H54 (cell line): Measurements from ENCODE around the gene CBFB.

Source experiments
- DNase-seq: peaks from one replicate; pipeline ENCODE4 v3.0.0; 2011; ENCODE audit warnings: low spot score, mixed read lengths; ENCODE audit not compliant: insufficient read length
- FAIRE-seq: peaks from 3 replicates; lab custom pipeline; 2011; peaks lifted over from hg19 to GRCh38; lab: Jason Lieb, UNC
- POLR2A ChIP-seq: IDR thresholded peaks from 2 replicates; pipeline ENCODE4 v1.6.1; 2011; ENCODE audit warnings: low read depth, mild to moderate bottlenecking, low read length

The CBFB gene

DNA sequence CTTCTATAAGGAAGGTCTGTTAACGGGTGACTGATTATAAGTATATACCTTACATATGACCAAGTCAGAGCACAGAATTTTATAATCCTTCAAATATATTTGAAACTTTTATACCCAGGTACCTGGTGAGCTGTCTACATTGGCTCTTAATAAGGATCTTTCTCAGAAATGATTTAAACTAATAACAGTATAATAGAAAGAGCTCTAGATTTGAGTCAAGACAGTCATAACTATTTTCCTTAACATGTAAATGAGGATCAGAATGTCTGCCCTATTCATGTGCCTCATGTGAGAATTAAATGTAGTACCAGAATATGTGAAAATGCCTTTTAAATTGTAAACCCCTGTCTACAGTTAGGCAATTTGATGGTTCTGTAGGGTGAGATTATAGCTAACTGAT lies 14.5 kb downstream of the CBFB start:
- TF ChIP-seq POLR2A, result no peak
- FAIRE-seq (peak; percentile 58), DNase-seq (no peak)

DNA sequence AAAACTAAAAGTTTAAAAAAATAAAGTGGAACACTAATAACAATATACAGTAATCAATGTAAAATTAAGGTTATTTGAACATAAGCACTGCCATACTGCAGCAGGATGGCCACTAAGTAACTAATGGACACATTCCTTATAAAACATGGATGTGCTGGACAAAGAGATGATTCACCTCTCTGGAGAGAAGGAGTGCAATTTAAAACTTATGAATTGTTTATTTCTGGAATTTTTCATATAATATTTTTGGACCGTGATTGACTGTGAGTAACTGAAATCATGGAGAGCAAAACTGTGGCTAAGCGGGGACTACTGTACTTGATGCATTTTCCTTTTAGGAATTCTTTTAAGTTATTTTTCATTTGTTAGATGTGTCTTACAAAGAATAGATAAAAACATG lies 21.8 kb downstream of the CBFB start:
- FAIRE-seq (no peak), DNase-seq (no peak)
- TF ChIP-seq POLR2A, result no peak

DNA sequence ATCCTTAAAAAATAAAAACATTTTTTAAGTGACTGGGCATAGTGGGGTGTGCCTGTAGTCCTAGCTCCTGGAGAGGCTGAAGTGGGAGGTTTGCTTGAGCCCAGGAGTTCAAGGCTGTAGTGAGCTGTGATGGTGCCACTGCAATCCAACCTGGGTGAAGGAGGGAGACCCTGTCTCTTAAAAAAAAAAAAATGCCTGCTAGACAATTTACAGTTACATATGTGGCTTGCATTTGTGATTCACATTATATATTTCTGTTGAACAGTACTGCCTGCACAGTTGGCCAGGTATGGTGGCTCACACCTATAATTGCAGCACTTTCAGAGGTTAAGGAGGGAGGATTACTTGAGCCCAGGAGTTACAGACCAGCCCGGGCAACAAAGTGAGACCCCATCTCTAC lies 23.4 kb downstream of the CBFB start:
- TF ChIP-seq POLR2A, result no peak
- DNase-seq (no peak), FAIRE-seq (no peak)

DNA sequence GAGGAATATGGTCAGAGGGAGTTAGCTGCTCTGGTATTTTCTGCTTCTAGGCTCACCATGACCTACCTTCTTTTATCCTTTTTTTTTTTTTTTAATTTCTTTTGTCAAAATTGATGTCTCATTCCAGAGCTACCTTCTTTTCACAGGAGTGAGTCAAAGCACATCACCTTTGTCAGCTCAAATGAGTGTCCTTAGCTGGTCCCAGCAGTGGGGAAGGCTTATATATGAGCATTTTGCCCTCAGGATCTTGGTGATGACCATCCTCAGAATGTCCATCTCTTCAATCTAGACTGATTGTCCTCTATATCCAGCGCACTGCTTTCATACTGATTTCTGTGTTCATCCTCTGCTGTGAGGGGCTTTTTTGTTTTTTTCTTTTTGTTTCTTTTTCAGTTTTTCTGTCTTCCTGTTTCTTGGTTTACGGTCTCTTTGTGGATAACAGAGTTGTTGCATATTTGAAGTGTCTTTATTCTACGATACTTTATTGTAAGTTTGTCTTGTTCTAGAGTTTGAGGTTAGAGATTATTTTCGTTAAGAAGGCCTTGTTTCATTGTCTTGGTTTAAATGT lies 24.9 kb downstream of the CBFB start:
- TF ChIP-seq POLR2A, result no peak
- FAIRE-seq (no peak), DNase-seq (no peak)

DNA sequence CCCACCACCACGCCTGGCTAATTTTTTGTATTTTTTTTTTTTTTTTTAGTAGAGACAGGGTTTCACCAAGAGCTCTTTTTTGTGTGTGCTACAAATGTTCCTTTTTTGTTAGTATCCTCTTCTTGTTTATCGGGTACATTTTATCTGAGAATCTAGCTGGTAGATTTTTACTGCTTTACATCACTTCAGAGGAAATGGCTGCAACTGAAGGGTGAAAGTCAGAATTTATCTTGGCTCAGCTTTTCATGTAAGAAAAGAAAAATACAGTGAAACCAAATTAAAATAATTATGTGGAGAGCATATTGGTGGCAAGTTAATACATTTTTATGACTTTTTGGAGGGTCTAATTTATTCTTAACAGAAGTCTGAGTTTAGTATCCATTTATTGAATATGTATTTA lies 26.0 kb downstream of the CBFB start:
- FAIRE-seq (no peak), DNase-seq (no peak)
- TF ChIP-seq POLR2A, result no peak

DNA sequence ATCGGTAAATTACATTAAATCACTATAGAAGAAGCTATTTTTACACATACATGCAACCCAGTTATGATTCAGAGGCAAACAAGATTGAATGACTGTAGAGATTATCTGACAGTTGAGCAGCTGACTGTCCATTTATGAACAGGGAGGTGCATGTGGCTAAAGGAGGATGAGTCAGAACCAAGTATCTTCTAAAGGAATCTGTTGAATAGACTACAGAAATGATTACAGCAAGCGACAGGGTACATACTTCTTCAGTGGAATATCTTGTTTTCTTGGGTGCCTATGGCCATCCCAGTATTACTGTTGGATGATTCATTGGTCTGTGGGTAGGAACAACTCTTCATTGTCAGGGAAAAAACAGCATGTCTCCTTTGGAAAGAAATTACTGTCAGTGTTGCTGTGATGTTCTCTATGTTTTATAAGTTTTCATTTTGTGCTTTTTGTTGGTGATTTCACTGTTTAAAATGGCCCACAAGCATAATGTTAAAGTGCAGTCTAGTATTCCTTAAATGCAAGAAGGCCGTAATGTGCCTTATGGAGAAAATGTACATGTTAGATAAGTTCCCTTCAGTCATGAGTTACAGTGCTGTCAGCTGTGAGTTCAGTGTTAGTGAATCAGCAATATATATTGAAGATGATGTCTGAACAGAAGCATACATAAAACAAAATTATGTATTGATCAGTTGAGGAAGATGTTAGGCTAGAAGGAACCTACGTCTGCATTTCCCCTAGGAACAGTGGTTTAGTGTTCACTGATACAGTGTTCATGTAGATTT lies 27.0 kb downstream of the CBFB start:
- DNase-seq, result peak; percentile 72
- FAIRE-seq, result peak; percentile 100
- TF ChIP-seq POLR2A, result no peak

DNA sequence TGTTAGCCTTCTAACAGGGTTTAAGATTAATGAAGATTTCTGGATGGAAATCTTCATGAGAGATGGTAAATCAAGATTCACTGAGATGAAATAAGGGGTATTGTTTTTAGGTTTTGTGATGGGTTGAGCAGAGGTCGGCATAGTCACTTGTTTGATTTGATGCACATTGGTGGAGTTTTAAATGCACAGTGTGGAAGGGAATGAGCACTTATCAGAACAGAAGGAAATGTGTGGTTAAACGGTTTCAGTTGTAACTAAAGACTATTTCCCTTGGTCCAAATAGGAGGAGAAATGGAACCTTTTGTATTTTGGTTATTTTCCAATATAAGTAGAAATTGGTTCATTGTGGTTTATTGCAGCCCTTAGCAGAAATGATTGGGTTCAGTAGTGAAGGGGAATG lies 34.1 kb downstream of the CBFB start:
- DNase-seq, result no peak
- no peak for FAIRE-seq
- TF ChIP-seq POLR2A, result no peak

DNA sequence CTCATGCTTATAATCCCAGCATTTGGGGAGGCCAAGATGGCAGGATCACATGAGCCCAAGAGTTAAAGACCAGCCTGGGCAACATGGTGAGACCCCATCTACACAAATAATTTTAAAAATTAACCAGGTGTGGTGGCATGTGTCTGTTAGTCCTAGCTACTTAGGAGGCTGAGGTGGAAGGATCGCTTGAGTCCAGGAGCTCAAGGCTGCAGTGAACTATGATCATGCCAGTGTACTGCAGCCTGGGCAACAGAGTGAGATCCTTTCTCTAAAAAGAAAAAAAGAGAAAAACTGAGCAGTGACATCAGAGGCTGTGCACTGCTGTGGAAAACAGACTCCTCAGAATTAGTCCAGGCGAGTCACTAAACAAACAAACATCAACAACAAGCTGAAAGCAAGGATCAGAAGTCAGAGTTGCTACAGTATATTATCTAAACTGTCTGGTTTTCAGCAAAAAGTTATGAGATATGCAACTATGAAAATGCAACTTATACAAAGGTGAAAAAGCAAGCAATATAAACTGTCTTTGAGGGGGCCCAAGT lies 39.3 kb downstream of the CBFB start:
- DNase-seq, result no peak
- no peak for FAIRE-seq
- no peak for TF ChIP-seq POLR2A

DNA sequence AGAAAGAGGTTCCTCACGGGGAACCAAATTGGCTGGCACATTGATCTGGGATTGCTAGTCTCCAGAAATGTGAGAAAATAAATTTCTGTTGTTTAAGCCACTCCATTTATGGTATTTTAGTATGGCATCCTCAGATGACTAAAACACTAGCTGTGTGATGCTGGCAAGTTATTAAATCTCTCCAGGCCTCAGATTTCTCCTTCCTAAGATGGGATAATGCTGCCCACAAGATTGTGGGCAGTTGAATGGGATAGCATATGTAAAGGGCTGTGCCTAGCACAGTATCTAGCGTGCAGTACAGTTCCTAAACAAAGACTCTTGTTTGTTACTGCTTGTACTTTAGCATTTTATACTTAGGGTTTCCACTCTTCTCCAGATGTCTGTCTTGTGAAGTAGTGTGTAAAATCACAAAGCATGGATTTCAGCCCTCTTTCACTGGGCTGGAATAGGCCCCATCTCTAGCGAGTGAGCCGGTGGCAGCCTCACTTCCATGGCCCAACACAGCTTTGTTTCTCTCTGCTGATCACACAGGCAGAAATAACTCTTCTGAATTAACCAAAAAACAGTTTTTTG lies 42.6 kb downstream of the CBFB start:
- no peak for DNase-seq
- no peak for TF ChIP-seq POLR2A
- FAIRE-seq, result no peak

DNA sequence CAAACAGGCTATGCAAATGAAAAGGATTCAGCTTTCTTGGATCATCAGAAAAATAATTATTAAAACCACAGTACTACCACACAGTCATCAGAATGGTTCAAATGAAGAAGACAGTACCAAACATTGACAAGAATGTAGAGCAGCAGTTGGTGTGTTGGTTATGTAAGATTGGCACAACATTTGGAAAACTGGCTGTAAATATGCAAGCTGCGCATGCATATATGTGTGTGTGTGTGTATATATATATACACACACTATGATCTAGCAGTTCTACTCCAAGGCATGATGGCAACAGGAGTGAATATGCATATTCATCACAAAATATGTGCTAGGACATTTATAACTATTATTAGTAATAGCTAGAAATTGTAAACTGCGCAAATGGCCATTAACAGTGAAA lies 46.4 kb downstream of the CBFB start:
- FAIRE-seq, result no peak
- TF ChIP-seq POLR2A, result no peak
- DNase-seq, result no peak

DNA sequence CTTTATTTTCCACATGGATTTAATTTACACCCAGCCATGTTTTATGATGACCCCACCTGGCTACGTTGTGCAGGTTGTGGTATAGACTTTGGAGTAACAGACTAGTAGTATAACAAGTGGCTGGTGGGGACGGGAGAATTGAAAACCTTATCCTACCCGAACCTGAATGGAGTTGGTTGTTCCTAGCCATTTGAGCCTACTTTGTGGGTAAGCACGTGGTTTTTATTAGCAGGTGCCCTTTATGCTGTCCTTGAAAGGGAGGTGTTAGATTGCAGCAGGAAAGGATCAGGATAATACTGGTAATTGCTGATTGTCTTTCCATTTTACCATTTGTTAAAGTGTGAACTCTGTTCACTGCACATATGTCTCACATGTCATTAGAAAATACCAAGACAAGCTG lies 48.9 kb downstream of the CBFB start:
- no peak for DNase-seq
- no peak for FAIRE-seq
- TF ChIP-seq POLR2A, result no peak

DNA sequence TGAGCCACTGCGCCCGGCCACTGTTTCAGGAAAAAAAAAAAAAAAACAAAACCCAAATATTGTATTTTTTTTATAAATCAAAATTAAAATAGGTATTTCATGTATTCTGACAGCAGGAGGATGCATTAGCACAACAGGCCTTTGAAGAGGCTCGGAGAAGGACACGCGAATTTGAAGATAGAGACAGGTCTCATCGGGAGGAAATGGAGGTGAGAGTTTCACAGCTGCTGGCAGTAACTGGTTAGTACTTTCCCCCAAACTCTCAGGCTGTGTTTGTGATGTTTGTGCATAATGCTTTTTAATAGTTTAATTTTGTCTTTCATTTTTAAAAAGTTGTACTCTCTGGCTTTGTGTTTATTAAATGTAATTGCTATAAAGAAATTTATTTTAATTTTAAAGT lies 53.2 kb downstream of the CBFB start:
- DNase-seq (no peak), FAIRE-seq (no peak)
- no peak for TF ChIP-seq POLR2A

DNA sequence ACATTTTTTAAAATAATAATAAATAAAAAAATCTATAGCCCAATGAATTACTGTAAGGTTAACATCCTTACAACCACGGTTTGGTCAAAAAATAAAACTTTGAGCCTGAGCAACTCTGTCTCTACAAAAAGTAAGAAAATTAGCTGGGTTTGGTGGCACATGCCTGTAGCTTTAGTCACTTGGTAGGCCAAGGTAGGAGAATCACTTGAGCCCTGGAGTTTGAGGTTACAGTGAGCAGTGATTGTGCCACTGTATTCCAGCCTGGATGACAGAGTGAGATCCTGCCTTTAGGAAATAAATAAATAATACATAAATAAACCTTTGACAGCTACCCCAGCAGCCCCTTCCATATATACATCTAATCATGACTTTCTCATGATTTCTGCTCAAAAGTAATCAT lies 53.9 kb downstream of the CBFB start:
- DNase-seq (no peak), FAIRE-seq (no peak)
- no peak for TF ChIP-seq POLR2A

DNA sequence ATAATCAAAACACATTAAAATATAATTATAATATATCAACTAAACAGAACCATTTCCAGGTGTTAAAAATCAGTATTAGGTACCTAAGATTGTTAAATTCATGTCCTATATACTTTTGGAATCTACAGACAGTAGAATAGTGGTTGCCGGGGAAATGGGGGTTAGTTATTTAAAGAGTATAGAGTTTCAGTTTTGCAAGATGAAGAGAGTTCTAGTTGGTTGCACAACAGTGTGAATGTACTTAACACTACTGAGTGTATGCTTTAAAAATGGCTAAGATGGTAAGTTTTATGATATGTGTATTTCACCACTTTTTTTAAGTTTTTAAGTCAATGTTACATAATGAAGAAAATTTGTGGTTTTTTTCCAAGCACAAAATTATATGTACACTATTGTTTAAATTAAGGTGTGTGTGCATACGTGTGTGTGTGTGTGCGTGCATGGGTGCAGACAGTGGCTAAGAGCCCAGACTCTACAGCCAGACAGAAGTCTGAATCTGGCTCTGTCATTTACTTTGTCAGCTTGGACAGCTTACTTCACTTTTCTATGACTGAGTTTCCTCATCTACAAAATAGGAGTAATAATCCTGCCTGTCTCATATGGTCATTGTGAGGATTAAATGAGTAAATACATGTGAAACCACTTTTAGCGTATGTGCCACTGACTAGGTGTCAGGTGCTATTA lies 55.5 kb downstream of the CBFB start:
- no peak for DNase-seq
- TF ChIP-seq POLR2A, result no peak
- FAIRE-seq, result no peak

DNA sequence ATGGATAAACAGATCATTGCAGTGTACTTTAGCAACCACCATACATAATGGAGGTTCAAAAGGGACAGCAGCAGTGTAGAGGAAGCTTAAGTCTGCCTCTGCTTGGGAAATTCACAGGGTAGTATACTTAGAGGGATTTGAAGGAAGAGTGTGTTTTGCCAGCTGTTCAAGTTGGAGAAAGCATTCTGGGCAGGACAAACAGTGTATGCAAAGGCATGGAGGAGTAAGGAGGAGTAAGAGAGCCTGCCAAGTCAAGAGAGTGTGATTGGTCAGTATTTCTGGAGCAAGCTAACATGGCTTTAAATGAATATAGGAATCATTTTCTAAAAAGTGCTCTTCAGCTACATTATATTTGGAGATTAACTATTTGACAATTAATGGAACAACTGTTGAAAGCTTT lies 57.9 kb downstream of the CBFB start:
- TF ChIP-seq POLR2A, result no peak
- no peak for DNase-seq
- FAIRE-seq, result no peak
